Measurements from ENCODE around the gene PDGFA.

The PDGFA gene

DNA sequence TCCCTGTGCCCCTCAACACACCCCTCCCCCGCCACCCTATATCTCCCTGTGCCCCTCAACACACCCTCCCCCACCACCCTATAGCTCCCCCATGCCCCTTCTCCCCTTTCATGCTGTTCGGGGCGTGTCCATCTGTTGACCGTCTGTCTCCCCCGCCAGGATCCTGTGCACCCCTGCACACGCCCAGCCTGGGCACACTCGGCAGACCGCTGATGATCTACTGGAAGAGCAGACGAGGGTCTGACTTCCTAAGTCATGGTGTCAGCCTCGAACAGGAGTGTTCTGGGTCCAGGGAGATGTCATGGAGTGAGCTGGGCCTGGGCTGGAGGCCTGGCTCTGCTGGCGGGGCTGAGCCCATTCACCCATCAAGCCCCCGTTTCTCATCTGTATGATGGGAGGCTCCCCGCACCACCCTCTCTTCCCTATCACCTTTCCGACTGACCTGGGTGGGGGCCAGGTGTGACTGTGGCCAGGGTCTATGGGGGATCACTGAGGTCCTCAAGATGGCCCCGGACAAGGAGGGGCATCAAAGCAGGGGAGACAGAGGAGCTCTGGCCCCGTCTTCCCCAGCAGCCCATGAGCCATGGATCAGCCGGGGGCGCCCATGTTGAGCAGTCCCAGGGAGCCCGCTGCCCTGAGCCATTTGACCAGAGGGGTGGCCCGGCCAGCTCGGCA is 48.3 kb downstream of the PDGFA start:
- no peak for DNase-seq

DNA sequence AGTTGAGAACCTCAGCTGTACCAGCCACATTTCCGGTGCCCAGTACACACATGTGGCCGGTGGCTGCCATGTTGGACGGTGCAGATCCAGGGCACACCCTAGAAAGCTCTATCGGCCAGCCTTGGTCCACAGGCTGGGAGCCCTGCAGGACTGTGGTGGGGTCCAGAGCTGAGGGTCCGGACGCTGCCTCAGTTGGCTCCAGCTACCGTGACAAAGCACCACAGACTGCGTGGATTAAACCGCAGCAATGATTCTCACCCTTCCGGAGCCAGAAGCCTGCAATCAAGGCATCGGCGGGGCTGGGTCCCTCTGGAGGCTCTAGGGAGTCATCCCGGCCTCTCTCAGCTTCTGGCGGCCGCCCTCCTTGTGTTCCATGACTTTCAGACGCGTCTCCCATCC is 50.1 kb downstream of the PDGFA start:
- DNase-seq = no peak

GRCh38 chr7:468681-469562 is 50.7 kb downstream of the PDGFA start:
- no peak for DNase-seq

- DNase-seq = no peak
Measured at GRCh38 chr7:467856-468545, 51.6 kb downstream of the PDGFA start.

GRCh38 chr7:467393-467828 is 52.2 kb downstream of the PDGFA start:
- no peak for DNase-seq

DNA sequence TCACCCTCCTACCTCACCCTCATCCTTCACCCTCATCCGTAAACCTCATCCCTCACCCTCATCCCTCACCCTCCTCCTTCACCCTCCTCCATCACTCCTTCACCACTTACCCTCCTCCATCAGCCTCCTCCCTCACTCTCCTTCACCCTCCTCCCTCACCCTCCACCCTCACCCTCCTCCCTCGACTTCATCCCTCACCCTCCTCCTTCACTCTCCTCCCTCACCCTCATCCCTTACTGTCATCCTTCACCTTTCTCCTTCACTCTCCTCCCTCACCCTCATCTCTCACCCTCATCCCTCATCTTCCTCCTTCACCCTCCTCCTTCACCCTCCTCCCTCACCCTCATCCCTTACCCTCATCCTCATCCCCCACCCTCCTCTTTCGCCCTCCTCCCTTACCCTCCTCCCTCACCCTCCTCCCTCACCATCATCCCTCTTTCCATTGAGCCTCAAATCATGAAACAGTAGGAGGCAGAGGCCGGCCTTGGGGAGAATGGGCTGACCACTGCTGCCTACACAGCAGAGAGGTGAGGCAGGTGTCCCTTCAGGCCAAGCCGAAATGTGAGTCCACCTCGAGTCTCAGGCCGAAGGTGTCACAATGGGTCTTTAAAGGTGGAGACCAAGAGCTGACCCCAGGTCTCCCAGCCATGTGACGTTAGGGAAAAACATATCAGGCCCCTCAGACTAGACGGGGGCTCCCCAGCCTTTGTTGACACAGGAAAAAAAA is 53.0 kb downstream of the PDGFA start:
- DNase-seq = no peak

DNA sequence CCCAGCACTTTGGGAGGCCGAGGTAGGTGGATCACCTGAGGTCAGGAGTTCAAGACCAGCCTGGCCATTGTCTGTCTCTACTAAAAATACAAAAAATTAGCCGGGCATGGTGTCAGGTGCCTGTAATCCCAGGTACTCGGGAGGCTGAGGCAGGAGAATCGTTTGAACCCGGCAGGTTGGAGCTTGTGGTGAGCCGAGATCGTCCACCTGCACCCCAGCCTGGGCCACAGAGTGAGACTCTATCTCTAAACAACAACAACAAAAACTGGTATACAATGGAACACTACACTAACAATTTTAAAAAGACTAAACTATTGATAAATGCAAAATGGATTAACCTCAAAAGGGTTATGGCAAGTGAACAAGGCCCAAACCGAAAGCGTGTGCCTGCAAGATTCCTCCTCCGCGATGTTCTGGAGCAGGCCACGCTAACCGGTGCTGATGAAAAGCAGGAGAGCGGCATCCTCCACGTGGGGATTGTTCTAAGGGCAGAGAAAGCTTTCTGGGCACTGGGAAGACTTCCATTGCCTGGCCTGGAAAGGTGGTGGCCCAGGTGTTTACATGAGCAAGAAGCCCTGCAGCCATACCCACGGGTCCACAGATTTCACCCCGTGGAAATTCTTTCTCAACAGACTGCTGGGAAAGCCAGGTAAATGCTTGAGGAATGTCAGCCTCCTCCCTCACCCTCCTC is 53.8 kb downstream of the PDGFA start:
- no peak for DNase-seq

DNA sequence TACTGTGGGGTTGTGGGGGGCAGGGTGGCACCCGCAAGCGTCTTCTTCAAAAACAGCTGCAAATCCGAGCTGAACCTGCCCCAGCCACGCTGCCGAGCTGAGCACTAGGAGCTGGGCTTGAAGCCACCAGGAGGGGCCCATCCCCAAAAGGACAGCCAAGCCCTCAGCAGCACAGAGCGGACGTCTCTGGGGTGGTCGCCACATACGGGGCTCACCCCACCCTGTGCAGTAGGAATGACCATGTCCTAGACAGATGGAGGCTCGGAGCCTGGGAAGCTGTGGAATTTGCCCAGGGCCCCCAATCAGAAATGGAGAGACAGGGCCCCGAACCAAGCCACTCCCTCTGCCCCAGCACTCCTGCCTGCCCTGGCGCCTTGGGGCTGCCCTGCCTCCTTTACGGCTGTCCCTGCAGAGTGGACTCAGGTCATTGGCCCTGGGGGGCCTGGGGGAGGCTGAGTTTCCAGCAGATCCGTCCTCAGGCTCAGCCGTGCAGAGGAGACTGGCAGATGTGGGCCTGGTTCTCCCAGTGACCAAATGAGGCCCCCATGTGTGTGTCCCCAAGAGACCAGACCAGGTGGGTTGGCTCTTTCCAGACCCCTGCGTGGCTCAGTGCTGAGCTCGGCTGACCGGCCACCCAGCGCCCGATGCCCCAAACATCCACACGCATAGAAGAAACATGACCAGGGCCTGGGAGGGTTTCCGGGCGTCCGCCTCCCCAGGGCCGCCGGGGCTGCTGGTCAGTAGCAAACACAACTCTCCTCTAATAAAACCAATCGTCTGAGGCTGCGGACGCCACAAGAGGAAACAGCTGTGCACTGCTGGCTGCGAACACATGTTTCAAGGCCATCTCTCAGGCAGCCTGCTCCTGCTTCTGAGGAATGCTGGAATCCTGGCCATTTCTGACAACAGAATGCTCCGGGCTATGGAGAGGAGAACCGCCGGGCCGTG is 54.9 kb downstream of the PDGFA start:
- no peak for DNase-seq

DNA sequence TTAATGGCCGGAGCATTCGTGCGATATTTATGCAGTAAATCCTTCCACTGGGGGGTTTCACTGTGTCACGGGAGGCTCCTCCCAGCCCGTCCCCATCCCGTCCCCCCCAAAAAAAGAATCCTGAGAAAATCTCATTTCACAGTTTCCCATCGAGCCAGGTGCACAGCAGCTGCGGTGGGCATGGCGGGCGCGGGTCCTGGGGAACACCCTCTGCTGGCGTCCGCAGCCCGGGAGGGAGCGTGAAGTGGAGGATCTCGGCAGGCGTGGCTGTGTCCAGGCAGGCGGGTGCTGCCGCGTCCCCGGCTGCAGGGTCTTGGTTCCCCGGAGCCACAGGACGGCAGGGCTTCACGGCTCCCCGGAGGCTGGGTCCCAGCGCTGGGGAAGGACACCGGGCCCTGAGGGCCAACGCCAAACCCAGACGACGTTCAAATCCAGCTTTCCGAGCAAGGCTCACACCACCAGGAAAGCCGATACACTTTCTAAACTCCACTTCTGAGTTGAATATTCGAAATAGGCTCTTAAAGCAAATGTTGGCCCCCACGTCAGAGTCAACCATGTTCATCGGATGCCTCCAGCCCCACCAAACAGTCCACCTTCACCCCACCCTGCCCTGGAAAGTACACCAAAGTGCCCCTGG is 55.7 kb downstream of the PDGFA start:
- no peak for DNase-seq

DNA sequence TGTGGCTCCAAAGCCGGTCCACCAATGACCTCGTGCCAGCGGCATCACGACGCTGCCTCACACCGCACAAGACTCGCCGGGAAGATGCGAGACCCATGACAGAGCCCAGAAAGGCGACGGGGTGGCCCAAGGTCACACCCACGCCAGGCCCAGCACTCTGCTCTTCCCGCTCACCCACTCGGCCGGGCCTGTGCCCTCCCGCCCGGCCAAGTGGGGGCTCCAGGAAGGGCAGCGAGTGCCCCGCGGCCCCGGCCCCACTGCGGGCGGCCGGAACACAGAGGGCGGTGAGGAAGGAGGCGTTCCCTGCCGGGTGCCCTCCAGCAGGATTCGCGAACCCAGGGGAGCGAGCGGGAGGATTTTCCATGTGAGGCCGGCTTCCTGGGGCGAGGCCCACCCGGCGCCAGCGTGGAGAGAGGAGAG is 56.3 kb downstream of the PDGFA start:
- no peak for DNase-seq

GRCh38 chr7:462173-463103 is 57.2 kb downstream of the PDGFA start:
- no peak for DNase-seq

- DNase-seq = no peak
Measured at GRCh38 chr7:461453-462172, 58.0 kb downstream of the PDGFA start.

GRCh38 chr7:461117-461452 is 58.6 kb downstream of the PDGFA start:
- DNase-seq = no peak

DNA sequence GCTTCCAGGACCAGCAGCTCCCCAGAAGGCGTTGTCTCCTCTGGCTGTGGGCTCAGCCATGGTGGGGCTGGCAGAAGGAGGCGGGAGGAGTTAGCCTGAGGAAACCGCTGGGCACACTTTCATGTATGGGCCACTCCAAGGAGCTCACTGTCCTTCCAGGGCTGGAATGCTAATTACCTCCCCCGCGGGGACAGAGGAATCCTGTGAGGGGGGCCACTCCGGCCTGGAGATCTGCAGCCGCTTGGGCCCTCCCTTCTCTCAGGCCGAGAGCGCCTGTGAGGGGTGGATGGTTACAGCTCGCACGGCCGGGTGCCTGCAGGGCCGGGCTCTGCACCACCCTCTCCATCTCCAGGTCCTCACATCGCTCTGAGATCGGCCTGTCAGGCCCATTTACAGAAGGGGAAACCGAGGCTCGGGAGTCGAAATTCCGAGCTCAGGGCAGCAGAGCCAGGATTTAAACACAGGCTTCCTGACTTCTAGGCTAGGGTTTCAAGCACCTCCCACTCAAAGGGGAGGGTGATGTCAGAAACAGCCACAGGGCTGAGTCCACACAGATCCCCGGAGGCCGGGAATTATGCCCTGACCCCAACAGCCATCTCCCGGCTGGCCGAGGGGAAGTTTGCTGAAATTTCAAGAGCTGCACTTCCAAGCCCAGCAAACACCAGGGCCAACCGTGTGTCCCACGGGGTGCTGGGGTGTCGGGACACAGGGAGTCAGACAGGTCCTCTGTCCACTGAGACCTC is 59.1 kb downstream of the PDGFA start:
- no peak for DNase-seq

DNA sequence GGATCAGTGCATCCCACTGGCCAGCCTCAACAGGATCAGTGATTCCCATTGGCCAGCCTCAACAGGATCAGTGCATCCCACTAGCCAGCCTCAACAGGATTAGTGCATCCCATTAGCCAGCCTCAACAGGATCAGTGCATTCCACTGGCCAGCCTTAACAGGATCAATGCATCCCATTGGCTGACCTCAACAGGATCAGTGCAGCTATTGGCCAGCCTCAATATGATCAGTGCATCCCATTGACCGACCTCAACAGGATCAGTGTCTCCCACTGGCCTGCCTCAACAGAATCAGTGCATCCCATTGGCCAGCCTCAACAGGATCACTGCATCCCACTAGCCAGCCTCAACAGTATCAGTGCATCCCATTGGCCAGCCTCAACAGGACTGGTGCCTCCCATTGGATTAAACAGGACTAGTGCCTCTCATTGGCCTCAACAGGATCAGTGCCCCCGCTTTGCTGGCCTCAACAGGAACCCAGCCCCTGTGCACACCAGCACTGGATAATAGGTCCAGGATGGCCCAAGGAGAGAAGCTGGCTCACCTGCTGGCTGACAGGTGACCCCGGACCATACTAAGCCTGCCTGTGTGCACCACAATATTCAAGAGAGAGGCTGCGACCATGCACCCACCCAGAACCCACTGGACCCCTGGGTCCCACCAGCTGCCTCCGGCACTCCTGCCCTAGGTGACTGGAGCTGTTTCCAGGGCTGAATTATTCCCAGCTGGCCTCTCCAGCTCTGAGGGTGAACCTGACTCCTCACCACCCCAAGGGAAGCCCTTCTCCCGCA is 59.9 kb downstream of the PDGFA start:
- DNase-seq = no peak

- no peak for DNase-seq
Measured at GRCh38 chr7:458511-459245, 61.0 kb downstream of the PDGFA start.
